ENCODE results near the gene KLHL33.

- TF ChIP-seq CTCF (IDR thresholded peaks at IDR 0.05; ENCODE audit: poor library complexity) (no peak), EZH2 (IDR thresholded peaks at IDR 0.05; ENCODE audit: borderline replicate concordance) (no peak), EZH2phosphoT487 (IDR thresholded peaks at IDR 0.05; ENCODE audit: low read depth, severe bottlenecking, unreplicated experiment) (no peak)
These were observed 393 bp upstream of the KLHL33 start for GRCh38 chr14:20436363-20436755.

Measured in hepatocyte (in vitro differentiated cells).